CD4-positive, alpha-beta T cell (primary cell): ENCODE data around the gene RPL15. TPM values are rescaled to one million over a fixed set of nuclear protein-coding genes. Genes with fewer than 3 reads are reported as not detected.

Experiments used
- ATAC-seq: fragments of 200-7000 bp; cut with Tn5 transposase; one replicate; pipeline ENCODE4 v1.10.0; 2022; ENCODE audit warnings: mild to moderate bottlenecking; ENCODE audit not compliant: poor library complexity
- CTCF ChIA-PET: fragments of 350-600 bp; sonication (Branson Sonifier 250); formaldehyde crosslinking; loops from one replicate; lab custom pipeline; 2021; ENCODE audit warnings: antibody characterized with exemption, inconsistent platforms; lab: Charles Lee
- POLR2A ChIA-PET: fragments of 350-600 bp; sonication (Branson Sonifier 250); formaldehyde crosslinking; loops from one replicate; lab custom pipeline; 2021; ENCODE audit warnings: antibody characterized with exemption, inconsistent platforms; lab: Charles Lee
- DNase-seq, 14 experiments: peaks; one replicate each; pipeline ENCODE4 v3.0.0-alpha.2; 2013 to 2020; ENCODE audit warnings: mixed read lengths in 2 of 14
- H3K27ac ChIP-seq, 2 donors: one replicate each; pipeline versions ENCODE4 v1.5.1 to v1.7.0; 2013; ENCODE audit warnings: low read length in 2 of 2, low read depth in 1 of 2, mild to moderate bottlenecking in 1 of 2
- H3K27me3 ChIP-seq, 2 experiments: 1 replicate in 1 of 2; 2 replicates in 1 of 2; pipeline versions ENCODE4 v1.6.1 to v1.7.0; 2013; ENCODE audit warnings: low read length in 2 of 2, control low read depth in 1 of 2, mild to moderate bottlenecking in 1 of 2, moderate library complexity in 1 of 2; ENCODE audit not compliant: insufficient read depth in 2 of 2, control insufficient read depth in 1 of 2
- H3K36me3 ChIP-seq: one replicate; pipeline ENCODE4 v1.6.1; 2013; ENCODE audit warnings: low read length, control low read depth; ENCODE audit not compliant: insufficient read depth
- H3K4me1 ChIP-seq: one replicate; pipeline ENCODE4 v1.6.1; 2013; ENCODE audit warnings: low read length, control low read depth; ENCODE audit not compliant: insufficient read depth
- H3K4me3 ChIP-seq: one replicate; pipeline ENCODE4 v1.5.1; 2013; ENCODE audit warnings: mild to moderate bottlenecking, low read length, moderate library complexity
- H3K9me3 ChIP-seq, 2 experiments: 1 replicate in 1 of 2; 2 replicates in 1 of 2; pipeline versions ENCODE4 v1.6.1 to v1.7.0; 2013; ENCODE audit warnings: low read length in 2 of 2, mild to moderate bottlenecking in 2 of 2, control low read depth in 1 of 2, moderate library complexity in 1 of 2; ENCODE audit not compliant: control insufficient read depth in 1 of 2, insufficient read depth in 1 of 2
- H3K27ac Mint-ChIP-seq: one replicate; pipeline ENCODE4 v1.8.0; 2020; ENCODE audit warnings: mixed read lengths
- H3K27me3 Mint-ChIP-seq: one replicate; pipeline ENCODE4 v1.8.0; 2021; ENCODE audit warnings: mixed read lengths
- H3K36me3 Mint-ChIP-seq: one replicate; pipeline ENCODE4 v1.8.0; 2021; ENCODE audit warnings: low read depth, mixed read lengths
- H3K4me1 Mint-ChIP-seq: one replicate; pipeline ENCODE4 v1.8.0; 2021; ENCODE audit warnings: low read depth, mixed read lengths
- H3K4me3 Mint-ChIP-seq: one replicate; pipeline ENCODE4 v1.8.0; 2020; ENCODE audit warnings: mild to moderate bottlenecking, mixed read lengths
- H3K9me3 Mint-ChIP-seq: one replicate; pipeline ENCODE4 v1.8.0; 2020; ENCODE audit warnings: mixed read lengths
- CTCF ChIP-seq: fragments of 200-600 bp; IDR thresholded peaks from one replicate; pipeline ENCODE4 v1.8.0; 2022; ENCODE audit warnings: antibody characterized with exemption, mild to moderate bottlenecking
- intact Hi-C, 2 experiments: fragments of 100-400 bp; cut with DNase I in 1 of 2; cut with micrococcal nuclease in 1 of 2; formaldehyde crosslinking; loops; one replicate each; pipeline versions ENCODE4 v1.15.1 to v1.9.0; 2023 to 2025; cut with DNase I, micrococcal nuclease
- total RNA-seq, 174 experiments: library from RNA in 2 of 174; stranded (reverse) in 2 of 174; gene quantifications; one replicate each; pipeline ENCODE4 v1.2.3 and lab custom pipeline; 2021 to 2026

The RPL15 gene
- total RNA-seq, 2 experiments from 2014 or later: 2,331 to 2,343 TPM

GRCh38 chr3:23885210-23885609 is 31.7 kb upstream of the RPL15 start:
- peaks cover 20% of the 10 kb centered on the region for H3K36me3 Mint-ChIP-seq
- intact Hi-C loops: no loop called here

GRCh38 chr3:23886311-23886710 is 30.6 kb upstream of the RPL15 start:
- Mint-ChIP-seq H3K9me3 (no peaks in the 10 kb centered on the region), H3K27ac (peak overlapping the region; percentile 15), H3K36me3 (peaks cover 26% of the 10 kb centered on the region), H3K4me3 (no peak overlapping the region), H3K27me3 (no peaks in the 10 kb centered on the region), H3K4me1 (peaks cover 9% of the 10 kb centered on the region)
- peaks cover 25% of the 10 kb centered on the region for H3K36me3 ChIP-seq
- TF ChIP-seq CTCF: no peak
- H3K27ac ChIP-seq: no peak overlapping the region
- ChIA-PET POLR2A (no interaction called here), CTCF (no interaction called here)
- H3K27me3 ChIP-seq: no peaks in the 10 kb centered on the region
- intact Hi-C loops: no loop called here
- DNase-seq: no peak
- no peak overlapping the region for H3K4me3 ChIP-seq
- no peaks in the 10 kb centered on the region for H3K4me1 ChIP-seq
- H3K9me3 ChIP-seq: no peaks in the 10 kb centered on the region
- ATAC-seq: no peak

More at GRCh38 chr3:23885210-23885609, 31.7 kb upstream of the RPL15 start:
- Mint-ChIP-seq H3K4me3 (no peak overlapping the region), H3K4me1 (peaks cover 20% of the 10 kb centered on the region), H3K27me3 (no peaks in the 10 kb centered on the region), H3K27ac (peak overlapping the region; percentile 46), H3K9me3 (no peaks in the 10 kb centered on the region)
- TF ChIP-seq CTCF: no peak
- Histone ChIP-seq H3K27ac (no peak overlapping the region), H3K36me3 (peaks cover 15% of the 10 kb centered on the region), H3K27me3 (no peaks in the 10 kb centered on the region), H3K9me3 (no peaks in the 10 kb centered on the region), H3K4me3 (no peak overlapping the region), H3K4me1 (no peaks in the 10 kb centered on the region)
- CTCF ChIA-PET: no interaction called here
- DNase-seq: no peak
- ATAC-seq: no peak
- POLR2A ChIA-PET: interaction anchor here (0.6 to 1.0 kb wide), 2 partner anchors 32 to 58 kb away, joined by 3 read pairs; partner anchors contain the start of genes NKIRAS1 and RPL15

- DNase-seq (peak in 4 of 14 experiments; percentile 21 to 68 (median 51)), ATAC-seq (peak; percentile 51)
- CTCF ChIA-PET: interaction anchor here (0.9 to 1.5 kb wide), 6 partner anchors 10 to 350 kb away, joined by 3 to 10 read pairs (median 3); no protein-coding TSS in a partner anchor
- H3K36me3 ChIP-seq: peaks cover 30% of the 10 kb centered on the region
- no peaks in the 10 kb centered on the region for H3K27me3 Mint-ChIP-seq
- H3K4me1 Mint-ChIP-seq: no peaks in the 10 kb centered on the region
- H3K4me1 ChIP-seq: no peaks in the 10 kb centered on the region
- H3K9me3 Mint-ChIP-seq: no peaks in the 10 kb centered on the region
- H3K27me3 ChIP-seq: no peaks in the 10 kb centered on the region
- H3K27ac Mint-ChIP-seq: peak overlapping the region; percentile 32
- H3K27ac ChIP-seq: no peak overlapping the region
- no peak overlapping the region for H3K4me3 Mint-ChIP-seq
- peak; percentile 88 for TF ChIP-seq CTCF
- POLR2A ChIA-PET: interaction anchor here (3.2 kb wide), 1 partner anchor 28 kb away, joined by 19 read pairs; the partner anchor contains the start of genes NKIRAS1 and RPL15
- peaks cover 37% of the 10 kb centered on the region for H3K36me3 Mint-ChIP-seq
- no peak overlapping the region for H3K4me3 ChIP-seq
- intact Hi-C loops: loop anchor here (1.0 to 2.0 kb wide), 3 partner anchors 56 to 350 kb away; partner anchors contain the start of gene NR1D2 (in 1 of the 2)
- no peaks in the 10 kb centered on the region for H3K9me3 ChIP-seq
These were observed 28.2 kb upstream of the RPL15 start for GRCh38 chr3:23888617-23889228.
